HCT116 (cell line): Measurements from ENCODE around the gene RELCH. TPM values are rescaled to one million over a fixed set of nuclear protein-coding genes. Genes with fewer than 3 reads are reported as not detected.

ENCODE experiments used
- ATAC-seq: fragments of 200-7000 bp; cut with Tn5 transposase; 2 replicates; pipeline ENCODE4 v1.9.1; 2020; ENCODE audit warnings: mild to moderate bottlenecking, moderate library complexity
- BruUV-seq: library from RNA; stranded (reverse); fragments of 400-500 nt; replicated peaks from 2 replicates; lab custom pipeline; 2021; lab: Mats Ljungman, UMichigan
- CTCF ChIA-PET: fragments of 300-600 bp; sonication (Branson Sonifier 250); formaldehyde crosslinking; loops from one replicate; lab custom pipeline; 2021; ENCODE audit warnings: antibody characterized with exemption; lab: Charles Lee
- POLR2A ChIA-PET: fragments of 300-600, 350-600 bp; sonication (Branson Sonifier 250); formaldehyde crosslinking; loops from one replicate; lab custom pipeline; 2021; ENCODE audit warnings: antibody characterized with exemption; lab: Charles Lee
- RAD21 ChIA-PET, 2 experiments: fragments of 300-600 bp; sonication (Branson Sonifier 250); formaldehyde crosslinking; loops; one replicate each; lab custom pipeline; 2023; ENCODE audit warnings: low total read pairs in 2 of 2; ENCODE audit not compliant: uncharacterized antibody in 2 of 2, unreplicated experiment in 2 of 2, low non-redundant PET in 1 of 2; lab: Charles Lee
- DNase-seq: peaks from one replicate; pipeline ENCODE4 v3.0.0-alpha.2; 2010; ENCODE audit warnings: low read depth, low spot score
- H2AFZ ChIP-seq: fragments of 200-600 bp; shearing (Covaris generic), sonication (generic); 2 replicates; pipeline ENCODE4 v1.6.1; 2017; ENCODE audit warnings: low read depth, mixed run types, mixed read lengths, antibody characterized with exemption, low read length; ENCODE audit not compliant: poor library complexity, severe bottlenecking
- H3K27ac ChIP-seq: 2 replicates; pipeline ENCODE4 v1.5.1; 2012; ENCODE audit warnings: low read depth, low read length
- H3K27me3 ChIP-seq: fragments of 200-600 bp; sonication (generic); 2 replicates; pipeline ENCODE4 v1.6.1; 2016; ENCODE audit warnings: mixed run types, low read length, mixed read lengths; ENCODE audit not compliant: insufficient read depth
- H3K36me3 ChIP-seq, 2 experiments: fragments of 200-500 bp in 1 of 2; fragments of 200-600 bp in 1 of 2; sonication (Bioruptor generic) in 1 of 2; sonication (generic) in 1 of 2; 2 replicates each; pipeline versions ENCODE4 v1.5.1 to v1.6.1; 2014 to 2016; ENCODE audit warnings: low read length in 2 of 2, inconsistent platforms in 1 of 2, mixed read lengths in 1 of 2, mixed run types in 1 of 2; ENCODE audit not compliant: insufficient read depth in 2 of 2, control insufficient read depth in 1 of 2
- H3K4me1 ChIP-seq, 2 experiments: fragments of 200-600 bp in 1 of 2; sonication (generic) in 1 of 2; 2 replicates each; pipeline versions ENCODE4 v1.5.1 to v1.6.1; 2012 to 2017; ENCODE audit warnings: low read length in 2 of 2, inconsistent platforms in 1 of 2, mild to moderate bottlenecking in 1 of 2, mixed read lengths in 1 of 2, mixed run types in 1 of 2, moderate library complexity in 1 of 2; ENCODE audit not compliant: insufficient read depth in 2 of 2, control insufficient read depth in 1 of 2
- H3K4me2 ChIP-seq: fragments of 200-600 bp; sonication (generic); 2 replicates; pipeline ENCODE4 v1.6.1; 2017; ENCODE audit warnings: mixed run types, low read length, mixed read lengths
- H3K4me3 ChIP-seq, 2 experiments: fragments of 200-600 bp in 1 of 2; sonication (generic) in 1 of 2; replicated peaks in 1 of 2; 2 replicates each; pipeline ENCODE4 v1.5.1; 2011 to 2016; ENCODE audit warnings: low read length in 2 of 2, control low read depth in 1 of 2, low read depth in 1 of 2, mild to moderate bottlenecking in 1 of 2, mixed read lengths in 1 of 2, mixed run types in 1 of 2
- H3K79me2 ChIP-seq: fragments of 200-600 bp; sonication (generic); 2 replicates; pipeline ENCODE4 v1.6.1; 2017; ENCODE audit warnings: mild to moderate bottlenecking, mixed run types, low read length, moderate library complexity, mixed read lengths; ENCODE audit not compliant: insufficient read depth
- H3K9ac ChIP-seq: fragments of 200-600 bp; sonication (generic); 2 replicates; pipeline ENCODE4 v1.6.1; 2016; ENCODE audit warnings: low read length, mixed read lengths
- H3K9me2 ChIP-seq: fragments of 200-600 bp; sonication (generic), shearing (Covaris generic); 2 replicates; pipeline ENCODE4 v1.6.1; 2017; ENCODE audit warnings: mixed run types, mild to moderate bottlenecking, moderate library complexity; ENCODE audit not compliant: insufficient read depth
- H3K9me3 ChIP-seq, 2 experiments: fragments of 200-500 bp in 1 of 2; fragments of 200-600 bp in 1 of 2; sonication (Bioruptor generic) in 1 of 2; sonication (generic) in 1 of 2; 2 replicates each; pipeline ENCODE4 v1.6.1; 2014 to 2017; ENCODE audit warnings: low read length in 2 of 2, mixed read lengths in 2 of 2, inconsistent platforms in 1 of 2, low read depth in 1 of 2, mild to moderate bottlenecking in 1 of 2, mixed run types in 1 of 2, moderate library complexity in 1 of 2; ENCODE audit not compliant: control insufficient read depth in 1 of 2, insufficient read depth in 1 of 2
- H4K20me1 ChIP-seq: fragments of 200-600 bp; sonication (generic), shearing (Covaris generic); 2 replicates; pipeline ENCODE4 v1.6.1; 2017; ENCODE audit warnings: mixed run types, mild to moderate bottlenecking, moderate library complexity; ENCODE audit not compliant: insufficient read depth
- CBX3 ChIP-seq: IDR thresholded peaks from 2 replicates; pipeline ENCODE4 v1.6.1; 2012; ENCODE audit warnings: low read depth
- CEBPB ChIP-seq: IDR thresholded peaks from 2 replicates; pipeline ENCODE4 v1.6.1; 2012; ENCODE audit warnings: low read depth
- EZH2phosphoT487 ChIP-seq: fragments of 200-600 bp; IDR thresholded peaks from 2 replicates; pipeline ENCODE4 v1.6.1; 2018; ENCODE audit warnings: antibody characterized with exemption, borderline replicate concordance
- JUND ChIP-seq: IDR thresholded peaks from 2 replicates; pipeline ENCODE4 v1.6.1; 2012
- POLR2A ChIP-seq: IDR thresholded peaks from 2 replicates; pipeline ENCODE4 v1.7.0; 2011; ENCODE audit warnings: borderline replicate concordance; ENCODE audit not compliant: insufficient read depth, insufficient read length; ENCODE audit errors: extremely low read depth
- RAD21 ChIP-seq: IDR thresholded peaks from 2 replicates; pipeline ENCODE4 v1.6.1; 2012; ENCODE audit warnings: low read depth, mild to moderate bottlenecking
- SP1 ChIP-seq: IDR thresholded peaks from 2 replicates; pipeline ENCODE4 v1.6.1; 2012; ENCODE audit warnings: low read depth
- SRF ChIP-seq: IDR thresholded peaks from 2 replicates; pipeline ENCODE4 v1.6.1; 2012; ENCODE audit warnings: low read depth
- YY1 ChIP-seq: IDR thresholded peaks from 2 replicates; pipeline ENCODE4 v1.6.1; 2011; ENCODE audit warnings: low read length, low read depth, moderate library complexity, mild to moderate bottlenecking; ENCODE audit not compliant: insufficient replicate concordance; ENCODE audit errors: extremely low read depth
- intact Hi-C: fragments of 100-400 bp; cut with micrococcal nuclease; formaldehyde crosslinking; loops from 2 replicates; pipeline ENCODE4 v1.10.0; 2022
- total RNA-seq: library from RNA; stranded (reverse); gene quantifications from one replicate; pipeline ENCODE4 v1.2.1, GENCODE V29; 2021; ENCODE audit not compliant: unreplicated experiment
- TF ChIP-seq, protein P1 (sequence below), 3 experiments: fragments of 200-600 bp in 1 of 3; sonication (generic) in 1 of 3; IDR thresholded peaks in 2 of 3; conservative IDR thresholded peaks in 1 of 3; 2 replicates each; pipeline ENCODE4 v1.5.1; 2012 to 2017; ENCODE audit warnings: low read depth in 2 of 3, low read length in 2 of 3, antibody characterized with exemption in 1 of 3, borderline replicate concordance in 1 of 3, control low read depth in 1 of 3, mild to moderate bottlenecking in 1 of 3, mixed read lengths in 1 of 3, mixed run types in 1 of 3, moderate library complexity in 1 of 3; ENCODE audit not compliant: insufficient read depth in 1 of 3
- TF ChIP-seq, protein P2 (sequence below): IDR thresholded peaks from 2 replicates; pipeline ENCODE4 v1.6.1; 2012

The RELCH gene
- total RNA-seq, 1 experiment from 2014 or later = 17.4 TPM

- no peaks in the 10 kb centered on the region for H3K9me3 ChIP-seq
- no peak overlapping the region for H3K4me3 ChIP-seq
- TF ChIP-seq EZH2phosphoT487 (no peak), YY1 (no peak), JUND (no peak), CEBPB (no peak), SP1 (no peak), CBX3 (no peak), SRF (no peak), POLR2A (no peak), RAD21 (no peak)
- TF ChIP-seq, protein P1, sequence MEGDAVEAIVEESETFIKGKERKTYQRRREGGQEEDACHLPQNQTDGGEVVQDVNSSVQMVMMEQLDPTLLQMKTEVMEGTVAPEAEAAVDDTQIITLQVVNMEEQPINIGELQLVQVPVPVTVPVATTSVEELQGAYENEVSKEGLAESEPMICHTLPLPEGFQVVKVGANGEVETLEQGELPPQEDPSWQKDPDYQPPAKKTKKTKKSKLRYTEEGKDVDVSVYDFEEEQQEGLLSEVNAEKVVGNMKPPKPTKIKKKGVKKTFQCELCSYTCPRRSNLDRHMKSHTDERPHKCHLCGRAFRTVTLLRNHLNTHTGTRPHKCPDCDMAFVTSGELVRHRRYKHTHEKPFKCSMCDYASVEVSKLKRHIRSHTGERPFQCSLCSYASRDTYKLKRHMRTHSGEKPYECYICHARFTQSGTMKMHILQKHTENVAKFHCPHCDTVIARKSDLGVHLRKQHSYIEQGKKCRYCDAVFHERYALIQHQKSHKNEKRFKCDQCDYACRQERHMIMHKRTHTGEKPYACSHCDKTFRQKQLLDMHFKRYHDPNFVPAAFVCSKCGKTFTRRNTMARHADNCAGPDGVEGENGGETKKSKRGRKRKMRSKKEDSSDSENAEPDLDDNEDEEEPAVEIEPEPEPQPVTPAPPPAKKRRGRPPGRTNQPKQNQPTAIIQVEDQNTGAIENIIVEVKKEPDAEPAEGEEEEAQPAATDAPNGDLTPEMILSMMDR (IDR thresholded peaks at IDR 0.05 in 2 of 3, conservative IDR thresholded peaks at IDR 0.05 in 1 of 3; ENCODE audit: borderline replicate concordance in 1 of 3, insufficient read depth in 1 of 3, low read depth in 2 of 3, low read length in 2 of 3) = no peak
- TF ChIP-seq, protein P2, sequence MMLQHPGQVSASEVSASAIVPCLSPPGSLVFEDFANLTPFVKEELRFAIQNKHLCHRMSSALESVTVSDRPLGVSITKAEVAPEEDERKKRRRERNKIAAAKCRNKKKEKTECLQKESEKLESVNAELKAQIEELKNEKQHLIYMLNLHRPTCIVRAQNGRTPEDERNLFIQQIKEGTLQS = no peak
- CTCF ChIA-PET = interaction anchor here (1.2 to 1.7 kb wide), 2 partner anchors 12 to 16 kb away, joined by 3 to 11 read pairs; no protein-coding TSS in a partner anchor
- no peak overlapping the region for H3K27ac ChIP-seq
- H3K9me2 ChIP-seq = no peaks in the 10 kb centered on the region
- no peaks in the 10 kb centered on the region for H3K4me1 ChIP-seq
- BruUV-seq = no TSS peak
- H3K79me2 ChIP-seq = no peaks in the 10 kb centered on the region
- no peak for ATAC-seq
- no peak overlapping the region for H3K9ac ChIP-seq
- H3K4me2 ChIP-seq = no peak overlapping the region
- intact Hi-C loops = no loop called here
- peaks cover 18 to 21% of the 10 kb centered on the region in 2 experiments; a peak in 3 of 4 replicates for H3K36me3 ChIP-seq
- no peak overlapping the region for H2AFZ ChIP-seq
- POLR2A ChIA-PET = no interaction called here
- no peak for DNase-seq
- no peaks in the 10 kb centered on the region for H3K27me3 ChIP-seq
- no peaks in the 10 kb centered on the region for H4K20me1 ChIP-seq
- RAD21 ChIA-PET = no interaction called here
These were observed 75.0 kb downstream of the RELCH start for GRCh38 chr18:62262061-62262460.
